ENCODE results near the gene CFDP1. TPM values are rescaled to one million over a fixed set of nuclear protein-coding genes. Genes with fewer than 3 reads are reported as not detected.
A peak's percentile ranks its signal among the peaks of the same experiment; 100 is the strongest.

Gene CFDP1
- total RNA-seq, 1 donor from 2014 or later: 59.7 TPM

GRCh38 chr16:75377729-75378386, 55.4 kb downstream of the CFDP1 start:
- no peaks in the 10 kb centered on the region for H3K27me3 ChIP-seq (ENCODE audit: control insufficient read depth, insufficient read depth, low read length)
- no peak overlapping the region for H3K4me3 ChIP-seq (ENCODE audit: low read depth, low read length)
- H3K36me3 ChIP-seq (ENCODE audit: control insufficient read depth, insufficient read depth, low read length): no peaks in the 10 kb centered on the region
- peak; percentile 96 for DNase-seq (ENCODE audit: low read depth)
- no peak for TF ChIP-seq CTCF (IDR thresholded peaks at IDR 0.05; ENCODE audit: insufficient read depth, low read length, poor library complexity, severe bottlenecking)

- DNase-seq (ENCODE audit: low read depth): no peak
- TF ChIP-seq CTCF (IDR thresholded peaks at IDR 0.05; ENCODE audit: insufficient read depth, low read length, poor library complexity, severe bottlenecking): no peak
- Histone ChIP-seq H3K4me3 (ENCODE audit: low read depth, low read length) (no peak overlapping the region), H3K36me3 (ENCODE audit: control insufficient read depth, insufficient read depth, low read length) (no peaks in the 10 kb centered on the region), H3K27me3 (ENCODE audit: control insufficient read depth, insufficient read depth, low read length) (no peaks in the 10 kb centered on the region)
Observed at GRCh38 chr16:75376475-75377161, 56.7 kb downstream of the CFDP1 start.

GRCh38 chr16:75374388-75374787, 58.9 kb downstream of the CFDP1 start:
- no peak for TF ChIP-seq CTCF (IDR thresholded peaks at IDR 0.05; ENCODE audit: insufficient read depth, low read length, poor library complexity, severe bottlenecking)
- no peak for DNase-seq (ENCODE audit: low read depth)
- no peaks in the 10 kb centered on the region for H3K36me3 ChIP-seq (ENCODE audit: control insufficient read depth, insufficient read depth, low read length)
- H3K4me3 ChIP-seq (ENCODE audit: low read depth, low read length): no peak overlapping the region
- H3K27me3 ChIP-seq (ENCODE audit: control insufficient read depth, insufficient read depth, low read length): no peaks in the 10 kb centered on the region

DNA sequence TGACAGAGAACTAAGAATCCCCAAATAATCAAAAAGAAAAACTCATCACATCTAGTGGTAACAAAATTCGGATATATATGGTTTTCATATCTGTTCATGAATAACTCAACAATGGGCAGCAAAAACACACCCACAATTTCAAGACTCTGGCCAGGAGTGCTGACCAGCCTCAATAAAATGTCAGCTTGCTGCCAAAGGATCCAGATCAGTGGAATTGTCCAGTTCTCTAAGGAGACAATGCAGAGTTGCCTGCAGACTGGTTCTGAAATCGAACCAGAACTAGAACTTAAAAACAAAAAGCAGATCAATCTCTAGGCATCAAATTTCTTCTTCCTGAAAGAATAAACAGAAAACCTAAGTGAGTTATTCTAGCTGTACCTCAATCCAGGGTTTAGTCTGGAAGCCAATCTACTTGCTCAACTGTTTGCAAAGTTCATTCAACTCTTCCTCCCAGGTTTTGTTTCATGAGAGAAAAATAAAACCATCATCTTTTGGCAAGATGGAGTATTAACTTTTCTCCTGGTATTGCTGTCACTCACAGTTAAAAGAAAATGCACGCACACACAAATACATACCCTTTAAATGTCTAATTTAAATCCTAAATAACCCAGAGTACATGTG, 61.0 kb downstream of the CFDP1 start:
- DNase-seq (ENCODE audit: low read depth): no peak
- Histone ChIP-seq H3K36me3 (ENCODE audit: control insufficient read depth, insufficient read depth, low read length) (no peaks in the 10 kb centered on the region), H3K27me3 (ENCODE audit: control insufficient read depth, insufficient read depth, low read length) (no peaks in the 10 kb centered on the region), H3K4me3 (ENCODE audit: low read depth, low read length) (no peak overlapping the region)
- TF ChIP-seq CTCF (IDR thresholded peaks at IDR 0.05; ENCODE audit: insufficient read depth, low read length, poor library complexity, severe bottlenecking): no peak

- Histone ChIP-seq H3K36me3 (ENCODE audit: control insufficient read depth, insufficient read depth, low read length) (no peaks in the 10 kb centered on the region), H3K4me3 (ENCODE audit: low read depth, low read length) (no peak overlapping the region), H3K27me3 (ENCODE audit: control insufficient read depth, insufficient read depth, low read length) (no peaks in the 10 kb centered on the region)
- no peak for TF ChIP-seq CTCF (IDR thresholded peaks at IDR 0.05; ENCODE audit: insufficient read depth, low read length, poor library complexity, severe bottlenecking)
- DNase-seq (ENCODE audit: low read depth): no peak
Observed at GRCh38 chr16:75371171-75371570, 62.1 kb downstream of the CFDP1 start.

All from kidney epithelial cell (primary cell).